Testis (tissue), 3 donors: ENCODE data around the gene ADSL. TPM values are rescaled to one million over a fixed set of nuclear protein-coding genes. Genes with fewer than 3 reads are reported as not detected.

Source experiments
- DNase-seq: peaks from one replicate; pipeline ENCODE4 v3.0.0-alpha.2; 2019
- H3K27ac ChIP-seq, 2 donors: fragments of 200-600 bp; sonication (generic); one replicate each; pipeline ENCODE4 v1.5.1; 2019
- H3K27me3 ChIP-seq: fragments of 200-600 bp; sonication (generic); one replicate; pipeline ENCODE4 v1.5.1; 2019
- H3K36me3 ChIP-seq: fragments of 200-600 bp; sonication (generic); one replicate; pipeline ENCODE4 v1.5.1; 2017; ENCODE audit warnings: low read depth; ENCODE audit errors: missing control alignments
- H3K4me1 ChIP-seq: fragments of 200-600 bp; sonication (generic); one replicate; pipeline ENCODE4 v1.5.1; 2019
- H3K4me3 ChIP-seq, 2 donors: fragments of 200-600 bp; sonication (generic); one replicate each; pipeline ENCODE4 v1.5.1; 2017 to 2019
- H3K9me3 ChIP-seq: fragments of 200-600 bp; sonication (generic); one replicate; pipeline ENCODE4 v1.5.1; 2017
- CTCF ChIP-seq, 3 experiments: fragments of 450-650 bp in 2 of 3; fragments of 200-600 bp in 1 of 3; sonication (generic) in 1 of 3; IDR thresholded peaks; one replicate each; pipeline ENCODE4 v1.5.1; 2016 to 2019; ENCODE audit warnings: antibody characterized with exemption in 3 of 3, mild to moderate bottlenecking in 2 of 3, moderate library complexity in 1 of 3
- POLR2A ChIP-seq: fragments of 450-650 bp; IDR thresholded peaks from one replicate; pipeline ENCODE4 v1.6.1; 2017; ENCODE audit warnings: antibody characterized with exemption, mild to moderate bottlenecking, moderate library complexity
- WGBS, 2 donors: methylation state at CpG; one replicate each; pipeline ENCODE4 v1.1.5; 2018; 5-methylcytosine and 5-hydroxymethylcytosine counted together
- intact Hi-C: fragments of 100-400 bp; cut with DNase I; formaldehyde crosslinking; loops from one replicate; pipeline ENCODE4 v1.15.1; 2023; ENCODE audit warnings: low total_unique reads
- polyA plus RNA-seq: library from polyadenylated mRNA; stranded (reverse); fragments of 350-450 nt; fragmentation: Illumina TruSeq; extraction: RNeasy Lipid Tissue Mini Kit (QIAGEN cat#74804); gene quantifications from one replicate; pipeline ENCODE4 v1.2.3, GENCODE V29; 2014; ENCODE audit warnings: low read depth, low replicate concordance; ENCODE audit not compliant: insufficient read depth
- total RNA-seq, 2 donors: library from RNA; depleted of rRNA; stranded (reverse); fragments of >200 nt; gene quantifications; one replicate each; pipeline ENCODE4 v1.2.3, GENCODE V29; 2016

The ADSL gene
- total and polyA plus RNA-seq, 3 donors from 2014 or later: 72.4 to 102 (median 78.9) TPM

- Histone ChIP-seq H3K36me3 (no peaks in the 10 kb centered on the region), H3K4me1 (no peaks in the 10 kb centered on the region), H3K4me3 (no peak overlapping the region), H3K27ac (no peak overlapping the region), H3K27me3 (no peaks in the 10 kb centered on the region), H3K9me3 (no peaks in the 10 kb centered on the region)
- DNase-seq: no peak
- TF ChIP-seq CTCF (IDR thresholded peaks at IDR 0.05): no peak
- no peak for TF ChIP-seq POLR2A
- 84 to 87% methylated on average over 17 to 41 of the region's 42 CpGs for WGBS, 2 donors
- intact Hi-C loops: loop anchor here (10.0 kb wide), 1 partner anchor 336 kb away; no protein-coding TSS in a partner anchor
Measured at GRCh38 chr22:40418366-40419201, 72.3 kb downstream of the ADSL start.

DNA sequence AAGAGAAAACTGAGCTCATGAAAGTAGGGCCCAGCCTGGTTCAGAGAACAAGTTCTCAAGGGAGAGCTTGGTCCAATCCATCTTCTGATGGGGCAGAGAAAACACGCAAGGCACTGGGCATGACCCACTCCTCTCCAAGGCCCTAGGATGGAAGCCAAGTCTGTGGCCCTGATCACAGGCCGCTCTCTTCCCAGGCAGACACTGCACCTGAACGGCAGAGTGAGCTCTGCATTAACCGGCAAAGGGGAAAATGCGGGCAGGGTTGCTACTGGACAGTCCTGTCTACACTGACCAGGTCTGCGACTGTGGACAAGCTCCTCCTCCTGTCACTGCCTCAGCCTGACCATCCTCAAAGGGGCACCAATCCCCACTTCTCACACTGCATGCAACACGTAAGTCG is 73.4 kb downstream of the ADSL start:
- Histone ChIP-seq H3K27ac (no peak overlapping the region), H3K4me3 (no peak overlapping the region), H3K4me1 (no peaks in the 10 kb centered on the region), H3K9me3 (no peaks in the 10 kb centered on the region), H3K27me3 (no peaks in the 10 kb centered on the region), H3K36me3 (no peaks in the 10 kb centered on the region)
- 85 to 90% methylated on average over 5 to 8 of the region's 8 CpGs for WGBS, 2 donors
- TF ChIP-seq CTCF (IDR thresholded peaks at IDR 0.05) (no peak), POLR2A (no peak)
- intact Hi-C loops: loop anchor here (10.0 kb wide), 1 partner anchor 335 kb away; no protein-coding TSS in a partner anchor
- no peak for DNase-seq

DNA sequence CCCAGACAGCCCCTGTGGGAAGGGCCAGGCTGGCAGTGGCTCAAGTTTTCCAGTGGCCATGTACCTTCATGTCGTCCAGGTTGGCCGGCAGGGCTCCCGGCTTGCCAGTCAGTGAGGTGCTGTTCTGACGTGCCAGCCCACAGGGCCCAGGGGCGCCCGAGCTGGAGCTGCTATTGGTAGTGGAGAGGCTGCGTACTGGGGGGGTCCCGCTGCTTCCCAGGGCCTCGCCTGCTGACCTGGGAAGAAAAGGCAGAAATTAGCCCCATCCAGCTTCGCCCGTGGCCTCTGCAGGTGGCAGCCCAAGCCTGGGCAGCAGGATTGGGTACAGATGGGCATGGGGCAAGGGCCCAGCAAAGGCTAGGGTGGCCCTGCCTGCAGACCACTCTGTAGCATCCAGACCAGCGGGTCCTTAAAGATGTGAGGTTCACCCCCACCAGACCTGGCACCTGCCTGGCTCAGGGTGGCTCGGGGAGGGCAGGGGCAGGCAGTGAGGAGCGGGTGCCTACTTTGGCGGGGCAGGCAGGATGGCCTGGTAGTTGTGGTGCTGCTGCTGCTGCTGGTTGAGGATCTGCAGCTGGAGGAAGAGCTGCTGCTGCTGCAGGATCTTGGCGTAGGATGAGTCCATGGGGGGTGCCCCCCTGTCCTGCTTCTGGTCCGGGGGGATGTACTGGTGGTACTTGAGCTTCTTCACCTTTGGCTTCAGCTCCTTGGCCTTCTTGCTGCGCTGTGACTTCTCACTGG is 74.2 kb downstream of the ADSL start:
- Histone ChIP-seq H3K4me1 (no peaks in the 10 kb centered on the region), H3K9me3 (no peaks in the 10 kb centered on the region), H3K27me3 (no peaks in the 10 kb centered on the region), H3K4me3 (no peak overlapping the region), H3K27ac (no peak overlapping the region), H3K36me3 (no peaks in the 10 kb centered on the region)
- intact Hi-C loops: no loop called here
- DNase-seq: no peak
- WGBS, 2 donors: 91 to 94% methylated on average over 5 to 18 of the region's 18 CpGs
- TF ChIP-seq POLR2A (no peak), CTCF (IDR thresholded peaks at IDR 0.05) (no peak)

DNA sequence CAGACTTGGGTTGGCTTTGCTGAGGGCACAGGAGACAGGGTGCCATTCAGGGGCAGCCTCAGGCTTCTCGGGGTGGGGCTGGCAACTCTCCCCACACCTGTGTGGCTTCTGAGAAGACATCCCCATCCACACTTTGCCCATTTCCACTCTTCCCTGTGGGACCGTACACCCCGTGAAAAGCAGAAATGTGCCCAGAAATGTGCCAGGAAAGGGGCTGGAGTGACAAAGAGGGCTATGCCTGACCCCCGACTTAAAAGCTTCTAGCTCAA is 74.7 kb downstream of the ADSL start:
- Histone ChIP-seq H3K4me3 (no peak overlapping the region), H3K27ac (no peak overlapping the region)
- 90 to 94% methylated on average over 3 to 4 of the region's 4 CpGs for WGBS, 2 donors

More for the DNA sequence above, 74.7 kb downstream of the ADSL start:
- no peaks in the 10 kb centered on the region for H3K27me3 ChIP-seq
- no peaks in the 10 kb centered on the region for H3K9me3 ChIP-seq
- intact Hi-C loops: no loop called here
- H3K4me1 ChIP-seq: no peaks in the 10 kb centered on the region
- no peak for DNase-seq
- no peaks in the 10 kb centered on the region for H3K36me3 ChIP-seq
- TF ChIP-seq CTCF (IDR thresholded peaks at IDR 0.05) (no peak), POLR2A (no peak)
